Measurements from ENCODE around the gene PACS1. TPM values are rescaled to one million over a fixed set of nuclear protein-coding genes. Genes with fewer than 3 reads are reported as not detected.

Gene PACS1
- total RNA-seq, 1 experiment from 2014 or later = 41.1 TPM

GRCh38 chr11:66232769-66233168 is 162.7 kb downstream of the PACS1 start:
- Histone ChIP-seq H3K36me3 (ENCODE audit: control insufficient read depth in 1 of 2, insufficient read depth in 2 of 2, low read length in 2 of 2) (peaks cover 4 to 7% of the 10 kb centered on the region in 2 experiments; a peak in 2 of 4 replicates), H3K79me2 (ENCODE audit: insufficient read depth, low read length) (no peaks in the 10 kb centered on the region), H3K4me1 (ENCODE audit: control insufficient read depth in 1 of 2, insufficient read depth in 2 of 2, low read length in 2 of 2) (no peaks in the 10 kb centered on the region), H3K9me3 (ENCODE audit: control insufficient read depth in 1 of 2, insufficient read depth in 1 of 2, low read depth in 1 of 2, low read length in 2 of 2) (no peaks in the 10 kb centered on the region), H3K27me3 (ENCODE audit: insufficient read depth, low read length) (no peaks in the 10 kb centered on the region), H3K27ac (ENCODE audit: low read depth, low read length) (no peak overlapping the region), H2AFZ (ENCODE audit: low read depth, low read length, poor library complexity, severe bottlenecking) (no peak overlapping the region), H3K4me3 (replicated peaks in 1 of 2; ENCODE audit: low read depth in 1 of 2, low read length in 2 of 2) (no peak overlapping the region), H3K9ac (ENCODE audit: low read length) (no peak overlapping the region), H3K4me2 (ENCODE audit: low read length) (no peak overlapping the region), H3K9me2 (ENCODE audit: insufficient read depth) (no peaks in the 10 kb centered on the region), H4K20me1 (ENCODE audit: insufficient read depth) (no peaks in the 10 kb centered on the region)
- TF ChIP-seq ATF3 (IDR thresholded peaks at IDR 0.05) (no peak), SIN3A (IDR thresholded peaks at IDR 0.05; ENCODE audit: low read depth) (no peak), TCF7L2 (IDR thresholded peaks at IDR 0.05; ENCODE audit: borderline replicate concordance, extremely low read depth, insufficient read depth, insufficient read length) (no peak), SRF (IDR thresholded peaks at IDR 0.05; ENCODE audit: low read depth) (no peak), YY1 (IDR thresholded peaks at IDR 0.05; ENCODE audit: extremely low read depth, insufficient replicate concordance, low read depth, low read length) (no peak), FOSL1 (IDR thresholded peaks at IDR 0.05; ENCODE audit: low read depth) (no peak), JUND (IDR thresholded peaks at IDR 0.05) (no peak), ZBTB33 (IDR thresholded peaks at IDR 0.05; ENCODE audit: extremely low read depth, insufficient replicate concordance, low read length) (no peak), EZH2 (IDR thresholded peaks at IDR 0.05) (no peak), POLR2AphosphoS5 (IDR thresholded peaks at IDR 0.05; ENCODE audit: low read depth, low read length) (no peak), CBX3 (IDR thresholded peaks at IDR 0.05; ENCODE audit: low read depth) (no peak), ZFX (IDR thresholded peaks at IDR 0.05) (no peak), CEBPB (IDR thresholded peaks at IDR 0.05; ENCODE audit: low read depth) (no peak), SP1 (IDR thresholded peaks at IDR 0.05; ENCODE audit: low read depth) (no peak)
- ChIA-PET POLR2A (no interaction called here), CTCF (interaction anchor here (1.3 kb wide), 1 partner anchor 11 kb away, joined by 4 read pairs; no protein-coding TSS in a partner anchor), RAD21 (ENCODE audit: low non-redundant PET in 1 of 2, low total read pairs in 2 of 2, uncharacterized antibody in 2 of 2, unreplicated experiment in 2 of 2) (no interaction called here)
- no TSS peak for BruUV-seq (replicated peaks)
- ATAC-seq = no peak
- intact Hi-C loops (cut with micrococcal nuclease) = no loop called here
- no peak for DNase-seq (ENCODE audit: low read depth, low spot score)

All from HCT116 (cell line).